Activated gamma-delta T cell treated with anti-CD3 and anti-CD28 coated beads, Interleukin-2, amount 50 U/mL, for 16 hours (primary cell): ENCODE measurements around the gene CRADD.
"Not testable (repeated sequence)": the region's sequence is repeated elsewhere in the genome, so short reads cannot be mapped to it uniquely, and the experiment has no call there.

Source experiments
- DNase-seq: peaks from one replicate; pipeline ENCODE4 v3.0.0-alpha.2; 2020; ENCODE audit warnings: low read depth

Gene CRADD

GRCh38 chr12:93677195-93678064 lies at the start of gene CRADD:
CRADD (plus strand) TSS chr12:93677375.
- peak; percentile 71 for DNase-seq

- DNase-seq = no peak
These were observed 44.8 kb upstream of the CRADD start for GRCh38 chr12:93632383-93632782.

GRCh38 chr12:93634416-93634815 lies 42.8 kb upstream of the CRADD start:
- no peak for DNase-seq

GRCh38 chr12:93636708-93637107 lies 40.5 kb upstream of the CRADD start:
- DNase-seq = no peak

GRCh38 chr12:93638095-93638494 lies 39.1 kb upstream of the CRADD start:
- DNase-seq = no peak

- DNase-seq = no peak
These were observed 38.2 kb upstream of the CRADD start for GRCh38 chr12:93638954-93639353.

- DNase-seq = no peak
These were observed 37.8 kb upstream of the CRADD start for GRCh38 chr12:93639406-93639805.

- DNase-seq = not testable (repeated sequence)
These were observed 35.8 kb upstream of the CRADD start for GRCh38 chr12:93641380-93641779.

- no peak for DNase-seq
These were observed 34.4 kb upstream of the CRADD start for GRCh38 chr12:93642751-93643150.

GRCh38 chr12:93645702-93646101 lies 31.5 kb upstream of the CRADD start:
- no peak for DNase-seq

GRCh38 chr12:93650626-93651025 lies 26.5 kb upstream of the CRADD start:
- no peak for DNase-seq

- DNase-seq = no peak
These were observed 24.1 kb upstream of the CRADD start for GRCh38 chr12:93653079-93653478.

GRCh38 chr12:93653712-93654111 lies 23.5 kb upstream of the CRADD start:
- DNase-seq = no peak

- no peak for DNase-seq
These were observed 22.8 kb upstream of the CRADD start for GRCh38 chr12:93654421-93654820.

- DNase-seq = no peak
These were observed 20.1 kb upstream of the CRADD start for GRCh38 chr12:93657071-93657470.

- DNase-seq = no peak
These were observed 16.2 kb upstream of the CRADD start for GRCh38 chr12:93661021-93661420.

GRCh38 chr12:93663006-93663728 lies 14.0 kb upstream of the CRADD start:
- no peak for DNase-seq

- DNase-seq = no peak
These were observed 13.5 kb upstream of the CRADD start for GRCh38 chr12:93663729-93664084.

GRCh38 chr12:93664573-93665138 lies 12.5 kb upstream of the CRADD start:
- DNase-seq = no peak

GRCh38 chr12:93667672-93668071 lies 9.5 kb upstream of the CRADD start:
- no peak for DNase-seq

- no peak for DNase-seq
These were observed 8.2 kb upstream of the CRADD start for GRCh38 chr12:93668919-93669418.

GRCh38 chr12:93669452-93669851 lies 7.7 kb upstream of the CRADD start:
- DNase-seq = no peak

- no peak for DNase-seq
These were observed 7.1 kb upstream of the CRADD start for GRCh38 chr12:93670104-93670503.
